ENCODE results near the gene NOC4L.

NOC4L gene

GRCh38 chr12:132188916-132189325, 44.7 kb downstream of the NOC4L start:
- TF ChIP-seq CEBPB (IDR thresholded peaks at IDR 0.05) (no peak), MAX (IDR thresholded peaks at IDR 0.05) (no peak), USF1 (IDR thresholded peaks at IDR 0.05) (no peak)

- TF ChIP-seq EP300 (IDR thresholded peaks at IDR 0.05; ENCODE audit: borderline replicate concordance): no peak; the same call in 1 of the 2 replicates
- no peak for TF ChIP-seq RAD21 (IDR thresholded peaks at IDR 0.05; ENCODE audit: low read depth)
- TF ChIP-seq CEBPB (IDR thresholded peaks at IDR 0.05): no peak
- TF ChIP-seq TCF12 (IDR thresholded peaks at IDR 0.05; ENCODE audit: low read depth): no peak
- no peak for TF ChIP-seq YY1 (IDR thresholded peaks at IDR 0.05; ENCODE audit: low read depth)
- TF ChIP-seq EGR1 (IDR thresholded peaks at IDR 0.05): no peak
- TF ChIP-seq NFIC (IDR thresholded peaks at IDR 0.05): no peak
- 0 out of 2 replicates have a peak, but pooled peaks have one; percentile 25 for TF ChIP-seq CREB1 (IDR thresholded peaks at IDR 0.05; ENCODE audit: low read depth)
- TF ChIP-seq, protein P1, sequence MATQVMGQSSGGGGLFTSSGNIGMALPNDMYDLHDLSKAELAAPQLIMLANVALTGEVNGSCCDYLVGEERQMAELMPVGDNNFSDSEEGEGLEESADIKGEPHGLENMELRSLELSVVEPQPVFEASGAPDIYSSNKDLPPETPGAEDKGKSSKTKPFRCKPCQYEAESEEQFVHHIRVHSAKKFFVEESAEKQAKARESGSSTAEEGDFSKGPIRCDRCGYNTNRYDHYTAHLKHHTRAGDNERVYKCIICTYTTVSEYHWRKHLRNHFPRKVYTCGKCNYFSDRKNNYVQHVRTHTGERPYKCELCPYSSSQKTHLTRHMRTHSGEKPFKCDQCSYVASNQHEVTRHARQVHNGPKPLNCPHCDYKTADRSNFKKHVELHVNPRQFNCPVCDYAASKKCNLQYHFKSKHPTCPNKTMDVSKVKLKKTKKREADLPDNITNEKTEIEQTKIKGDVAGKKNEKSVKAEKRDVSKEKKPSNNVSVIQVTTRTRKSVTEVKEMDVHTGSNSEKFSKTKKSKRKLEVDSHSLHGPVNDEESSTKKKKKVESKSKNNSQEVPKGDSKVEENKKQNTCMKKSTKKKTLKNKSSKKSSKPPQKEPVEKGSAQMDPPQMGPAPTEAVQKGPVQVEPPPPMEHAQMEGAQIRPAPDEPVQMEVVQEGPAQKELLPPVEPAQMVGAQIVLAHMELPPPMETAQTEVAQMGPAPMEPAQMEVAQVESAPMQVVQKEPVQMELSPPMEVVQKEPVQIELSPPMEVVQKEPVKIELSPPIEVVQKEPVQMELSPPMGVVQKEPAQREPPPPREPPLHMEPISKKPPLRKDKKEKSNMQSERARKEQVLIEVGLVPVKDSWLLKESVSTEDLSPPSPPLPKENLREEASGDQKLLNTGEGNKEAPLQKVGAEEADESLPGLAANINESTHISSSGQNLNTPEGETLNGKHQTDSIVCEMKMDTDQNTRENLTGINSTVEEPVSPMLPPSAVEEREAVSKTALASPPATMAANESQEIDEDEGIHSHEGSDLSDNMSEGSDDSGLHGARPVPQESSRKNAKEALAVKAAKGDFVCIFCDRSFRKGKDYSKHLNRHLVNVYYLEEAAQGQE (IDR thresholded peaks at IDR 0.05; ENCODE audit: low read depth): no peak
- TF ChIP-seq TAF1 (IDR thresholded peaks at IDR 0.05; ENCODE audit: low read depth): no peak
- peak; percentile 8; the same call in 1 of the 2 replicates for TF ChIP-seq USF1 (IDR thresholded peaks at IDR 0.05)
- TF ChIP-seq TEAD4 (IDR thresholded peaks at IDR 0.05): no peak
- no peak for TF ChIP-seq ZBTB7A (IDR thresholded peaks at IDR 0.05; ENCODE audit: low read depth)
- TF ChIP-seq MAX (IDR thresholded peaks at IDR 0.05): peak; percentile 92
- no peak for TF ChIP-seq FOXM1 (IDR thresholded peaks at IDR 0.05; ENCODE audit: borderline replicate concordance, low read depth)
These were observed 45.2 kb downstream of the NOC4L start for GRCh38 chr12:132189378-132190011.

- no peak for TF ChIP-seq FOXM1 (IDR thresholded peaks at IDR 0.05; ENCODE audit: borderline replicate concordance, low read depth)
- TF ChIP-seq ZBTB7A (IDR thresholded peaks at IDR 0.05; ENCODE audit: low read depth): 0 out of 2 replicates have a peak, but pooled peaks have one; percentile 59
These were observed 45.9 kb downstream of the NOC4L start for GRCh38 chr12:132190012-132190755.

DNA sequence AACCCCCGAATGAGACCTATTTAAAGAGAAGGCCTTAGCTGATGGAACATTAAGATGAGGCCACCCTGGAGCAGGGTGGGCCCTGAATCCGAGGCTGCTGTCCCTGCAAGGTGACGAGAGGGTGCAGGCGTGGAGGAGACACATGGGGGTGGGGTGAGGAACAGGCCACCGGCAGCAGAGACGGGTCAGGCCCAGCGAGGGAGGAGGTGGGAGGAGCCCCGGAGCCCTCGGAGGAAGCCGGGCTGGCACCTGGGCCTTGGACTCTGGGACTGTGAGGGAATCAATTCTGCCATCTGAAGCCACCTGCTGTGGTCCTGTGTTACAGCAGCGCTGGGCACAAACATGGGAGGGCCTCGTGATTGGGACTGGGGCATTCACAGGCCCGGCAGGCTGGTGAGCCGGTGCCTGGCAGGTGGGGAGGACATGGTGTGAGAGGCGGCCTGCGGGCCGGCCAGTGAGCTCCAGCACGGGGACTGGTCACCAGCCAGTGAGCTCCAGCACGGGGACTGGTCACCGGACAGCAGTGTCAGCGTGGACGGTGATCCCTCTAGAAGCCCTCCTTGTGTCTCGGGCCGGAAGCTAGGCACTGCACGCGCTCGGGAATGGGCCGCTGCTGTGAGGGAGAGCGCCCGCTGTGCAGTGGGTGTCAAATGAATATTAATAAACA, 46.7 kb downstream of the NOC4L start:
- TF ChIP-seq ZBTB7A (IDR thresholded peaks at IDR 0.05; ENCODE audit: low read depth) (no peak), NFIC (IDR thresholded peaks at IDR 0.05) (no peak), RAD21 (IDR thresholded peaks at IDR 0.05; ENCODE audit: low read depth) (no peak)

GRCh38 chr12:132191715-132192553, 47.7 kb downstream of the NOC4L start:
- TF ChIP-seq EP300 (IDR thresholded peaks at IDR 0.05; ENCODE audit: borderline replicate concordance) (no peak), MAX (IDR thresholded peaks at IDR 0.05) (no peak), TCF12 (IDR thresholded peaks at IDR 0.05; ENCODE audit: low read depth) (no peak), EGR1 (IDR thresholded peaks at IDR 0.05) (no peak), TAF1 (IDR thresholded peaks at IDR 0.05; ENCODE audit: low read depth) (no peak), TEAD4 (IDR thresholded peaks at IDR 0.05) (no peak), RAD21 (IDR thresholded peaks at IDR 0.05; ENCODE audit: low read depth) (no peak), CREB1 (IDR thresholded peaks at IDR 0.05; ENCODE audit: low read depth) (no peak), USF1 (IDR thresholded peaks at IDR 0.05) (no peak), CEBPB (IDR thresholded peaks at IDR 0.05) (no peak)

GRCh38 chr12:132194056-132194455, 49.8 kb downstream of the NOC4L start:
- no peak for TF ChIP-seq TEAD4 (IDR thresholded peaks at IDR 0.05)
- no peak for TF ChIP-seq USF1 (IDR thresholded peaks at IDR 0.05)
- no peak for TF ChIP-seq TAF1 (IDR thresholded peaks at IDR 0.05; ENCODE audit: low read depth)
- peak; percentile 21; the same call in 1 of the 2 replicates for TF ChIP-seq MAX (IDR thresholded peaks at IDR 0.05)

Data from Ishikawa (cell line).